Glutamatergic neuron (in vitro differentiated cells): ENCODE data around the gene CEP104. TPM values are rescaled to one million over a fixed set of nuclear protein-coding genes. Genes with fewer than 3 reads are reported as not detected.

Experiments used
- DNase-seq: peaks from one replicate; pipeline ENCODE4 v3.0.0; 2022
- H3K27ac Mint-ChIP-seq: one replicate; pipeline ENCODE4 v1.8.0; 2020; ENCODE audit warnings: mild to moderate bottlenecking, mixed read lengths, inconsistent platforms; ENCODE audit not compliant: unreplicated experiment
- H3K27me3 Mint-ChIP-seq: one replicate; pipeline ENCODE4 v1.8.0; 2020; ENCODE audit warnings: mild to moderate bottlenecking, moderate library complexity, mixed read lengths, inconsistent platforms; ENCODE audit not compliant: unreplicated experiment
- H3K36me3 Mint-ChIP-seq: one replicate; pipeline ENCODE4 v1.8.0; 2020; ENCODE audit warnings: mild to moderate bottlenecking, mixed read lengths, inconsistent platforms; ENCODE audit not compliant: unreplicated experiment
- H3K4me1 Mint-ChIP-seq: one replicate; pipeline ENCODE4 v1.8.0; 2020; ENCODE audit warnings: mild to moderate bottlenecking, low read depth, mixed read lengths, inconsistent platforms; ENCODE audit not compliant: unreplicated experiment
- H3K4me3 Mint-ChIP-seq: one replicate; pipeline ENCODE4 v1.8.0; 2020; ENCODE audit warnings: mild to moderate bottlenecking, mixed read lengths, inconsistent platforms; ENCODE audit not compliant: unreplicated experiment
- H3K9me3 Mint-ChIP-seq: one replicate; pipeline ENCODE4 v1.8.0; 2020; ENCODE audit warnings: mild to moderate bottlenecking, moderate library complexity, mixed read lengths, inconsistent platforms; ENCODE audit not compliant: unreplicated experiment
- total RNA-seq: library from RNA; stranded (reverse); fragmentation: NEBNext Ultra II Directional; extraction: Animal tissue kit (Norgen Biotek cat#: 25700); gene quantifications from one replicate; pipeline ENCODE4 v1.2.1, GENCODE V29; 2021; ENCODE audit not compliant: unreplicated experiment
- TF ChIP-seq, protein P1 (sequence below): fragments of 200-600 bp; sonication (generic); IDR thresholded peaks from one replicate; pipeline ENCODE4 v1.5.0; 2021; ENCODE audit not compliant: partially characterized antibody, unreplicated experiment

Gene CEP104
- total RNA-seq, 1 donor from 2014 or later: 102 TPM

DNA sequence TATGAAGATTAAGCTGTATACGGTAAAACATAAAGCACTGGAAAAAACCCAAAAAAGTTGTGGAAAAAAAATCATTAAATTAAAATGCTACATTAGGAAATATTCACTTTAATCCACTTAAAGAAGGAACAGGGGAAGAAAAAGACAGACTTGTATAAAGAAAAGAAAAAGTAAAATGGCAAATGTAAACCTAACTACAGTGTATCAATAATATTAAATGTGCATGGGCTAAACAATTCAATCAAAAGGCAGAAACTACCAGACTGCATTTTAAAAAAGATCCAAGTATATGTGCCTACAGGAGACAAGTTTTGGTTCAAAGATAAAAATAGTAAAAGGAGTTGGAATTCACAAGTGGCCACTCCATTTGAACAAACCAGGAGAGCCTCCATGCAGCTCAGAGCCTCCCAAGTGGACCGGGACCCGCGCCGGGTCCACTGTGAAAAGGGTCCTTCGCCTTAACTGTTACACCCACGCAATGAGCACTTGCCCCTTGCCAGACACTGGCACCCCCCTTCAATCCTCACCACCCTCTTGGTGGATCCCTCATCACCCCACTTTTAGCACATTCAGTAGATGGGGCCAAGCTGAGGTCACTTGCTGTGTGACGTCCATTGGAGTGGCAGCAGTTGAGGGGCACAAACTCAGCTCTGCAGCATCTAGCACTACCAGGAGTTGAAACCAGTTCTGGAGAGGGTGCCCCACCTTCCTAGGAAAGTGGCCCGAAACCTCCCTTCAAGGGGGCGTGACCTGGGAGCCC, 42.2 kb upstream of the CEP104 start:
- peak overlapping the region; percentile 38 for H3K27ac Mint-ChIP-seq
- no peaks in the 10 kb centered on the region for H3K36me3 Mint-ChIP-seq
- DNase-seq: no peak
- H3K4me3 Mint-ChIP-seq: peak overlapping the region; percentile 86
- peaks cover 11% of the 10 kb centered on the region for H3K4me1 Mint-ChIP-seq
- peaks cover 4% of the 10 kb centered on the region for H3K9me3 Mint-ChIP-seq
- peaks cover 8% of the 10 kb centered on the region for H3K27me3 Mint-ChIP-seq
- TF ChIP-seq, protein P1, sequence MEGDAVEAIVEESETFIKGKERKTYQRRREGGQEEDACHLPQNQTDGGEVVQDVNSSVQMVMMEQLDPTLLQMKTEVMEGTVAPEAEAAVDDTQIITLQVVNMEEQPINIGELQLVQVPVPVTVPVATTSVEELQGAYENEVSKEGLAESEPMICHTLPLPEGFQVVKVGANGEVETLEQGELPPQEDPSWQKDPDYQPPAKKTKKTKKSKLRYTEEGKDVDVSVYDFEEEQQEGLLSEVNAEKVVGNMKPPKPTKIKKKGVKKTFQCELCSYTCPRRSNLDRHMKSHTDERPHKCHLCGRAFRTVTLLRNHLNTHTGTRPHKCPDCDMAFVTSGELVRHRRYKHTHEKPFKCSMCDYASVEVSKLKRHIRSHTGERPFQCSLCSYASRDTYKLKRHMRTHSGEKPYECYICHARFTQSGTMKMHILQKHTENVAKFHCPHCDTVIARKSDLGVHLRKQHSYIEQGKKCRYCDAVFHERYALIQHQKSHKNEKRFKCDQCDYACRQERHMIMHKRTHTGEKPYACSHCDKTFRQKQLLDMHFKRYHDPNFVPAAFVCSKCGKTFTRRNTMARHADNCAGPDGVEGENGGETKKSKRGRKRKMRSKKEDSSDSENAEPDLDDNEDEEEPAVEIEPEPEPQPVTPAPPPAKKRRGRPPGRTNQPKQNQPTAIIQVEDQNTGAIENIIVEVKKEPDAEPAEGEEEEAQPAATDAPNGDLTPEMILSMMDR: no peak

DNA sequence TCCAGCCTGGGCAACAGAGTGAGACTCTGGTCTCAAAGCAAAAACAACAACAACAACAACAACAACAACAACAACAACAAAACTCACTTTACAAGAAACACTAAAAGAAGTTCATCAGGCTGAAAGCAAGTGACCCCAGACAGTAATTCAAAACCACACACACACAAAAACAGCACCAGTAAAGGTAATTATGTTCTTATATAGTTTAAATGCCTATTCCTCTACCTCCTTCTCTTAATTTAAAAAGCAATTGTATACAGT, 41.4 kb upstream of the CEP104 start:
- Mint-ChIP-seq H3K27me3 (peaks cover 10% of the 10 kb centered on the region), H3K27ac (peak overlapping the region; percentile 28), H3K4me1 (peaks cover 6% of the 10 kb centered on the region), H3K9me3 (peaks cover 4% of the 10 kb centered on the region), H3K36me3 (no peaks in the 10 kb centered on the region), H3K4me3 (peak overlapping the region; percentile 71)
- no peak for DNase-seq
- TF ChIP-seq, protein P1: no peak

DNA sequence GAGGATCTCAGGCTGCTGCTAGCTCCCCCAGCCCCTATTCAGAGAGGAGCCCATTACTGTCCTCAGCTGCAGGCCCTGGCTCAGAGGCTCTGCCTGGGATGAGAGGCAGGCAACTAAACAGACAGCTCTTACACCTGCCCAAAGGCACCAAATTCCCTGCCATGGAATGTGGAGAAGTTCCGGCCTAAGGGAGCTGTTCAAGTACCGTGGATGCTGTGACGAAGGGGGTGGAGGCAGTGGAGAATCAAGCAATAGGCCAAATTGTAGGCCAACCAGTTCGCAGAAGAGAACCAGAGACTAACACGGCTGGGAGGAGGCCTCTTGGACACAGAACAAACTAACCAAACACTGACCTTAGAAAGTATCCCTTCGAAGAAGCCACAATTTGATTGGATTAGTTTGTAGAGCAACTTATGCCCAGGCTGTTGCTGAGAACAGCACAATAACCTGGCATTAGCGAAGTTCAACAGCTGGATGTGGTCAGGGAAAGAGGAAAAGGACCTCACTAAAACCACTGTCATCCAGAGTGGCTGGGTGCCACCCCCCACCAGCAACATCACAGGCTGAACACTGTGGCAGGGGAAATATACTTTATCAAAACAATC, 39.5 kb upstream of the CEP104 start:
- H3K4me3 Mint-ChIP-seq: no peak overlapping the region
- peaks cover 8% of the 10 kb centered on the region for H3K27me3 Mint-ChIP-seq
- H3K36me3 Mint-ChIP-seq: no peaks in the 10 kb centered on the region
- no peak overlapping the region for H3K27ac Mint-ChIP-seq
- peaks cover 6% of the 10 kb centered on the region for H3K4me1 Mint-ChIP-seq
- peaks cover 2% of the 10 kb centered on the region for H3K9me3 Mint-ChIP-seq
- DNase-seq: no peak
- TF ChIP-seq, protein P1: no peak

DNA sequence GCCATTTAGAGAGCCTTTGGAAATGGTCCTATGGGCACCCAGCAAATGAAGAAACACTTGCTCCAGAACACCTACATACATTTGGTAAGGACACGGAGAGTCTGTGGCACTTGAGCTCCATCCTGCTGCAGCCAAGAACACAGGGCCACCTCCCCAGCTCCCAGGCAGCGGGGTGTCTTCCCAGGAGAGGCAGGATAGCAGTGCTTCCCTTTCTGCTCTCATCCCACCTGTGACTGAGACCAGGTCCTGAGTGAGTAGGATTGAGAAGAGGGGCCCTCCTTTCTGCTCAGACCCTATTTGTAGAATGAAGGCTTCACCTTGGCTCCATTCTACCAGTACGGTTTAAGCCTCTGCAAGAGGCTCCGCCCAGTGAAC, 38.9 kb upstream of the CEP104 start:
- DNase-seq: no peak
- Mint-ChIP-seq H3K4me3 (no peak overlapping the region), H3K4me1 (peaks cover 6% of the 10 kb centered on the region), H3K27ac (no peak overlapping the region), H3K27me3 (peaks cover 8% of the 10 kb centered on the region), H3K36me3 (no peaks in the 10 kb centered on the region), H3K9me3 (peaks cover 2% of the 10 kb centered on the region)
- TF ChIP-seq, protein P1: no peak

DNA sequence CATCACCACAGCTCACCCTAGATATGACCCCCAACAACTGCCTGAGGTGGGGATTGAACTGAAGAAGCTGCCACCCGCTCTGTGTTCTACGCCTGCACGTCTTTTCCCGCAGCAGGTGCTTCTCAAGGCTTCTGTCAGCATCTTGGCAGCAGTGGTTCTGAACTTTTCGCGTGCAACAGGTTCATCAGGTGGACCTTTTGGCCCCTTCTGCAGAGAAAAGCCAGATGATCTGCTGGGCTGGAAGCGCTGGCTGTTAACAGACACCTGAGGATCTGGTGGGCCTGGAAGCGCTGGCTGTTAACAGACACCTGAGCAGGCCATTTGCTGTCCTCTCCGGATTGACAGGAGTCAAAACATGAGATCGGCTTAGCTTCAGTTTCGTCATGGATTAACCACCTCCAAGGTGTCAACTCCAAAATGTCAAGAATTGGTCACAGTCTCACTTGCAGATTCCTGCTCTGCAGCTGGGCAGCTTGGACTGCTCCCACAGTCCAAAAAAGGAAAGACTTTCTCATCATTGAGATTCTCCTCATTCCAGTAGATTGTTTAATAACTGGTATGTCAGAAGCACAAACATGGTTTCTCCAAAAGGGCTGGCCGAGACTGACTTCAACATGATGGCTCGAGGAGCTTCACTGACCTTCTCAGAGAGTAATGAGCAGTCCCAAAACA, 38.4 kb upstream of the CEP104 start:
- Mint-ChIP-seq H3K36me3 (no peaks in the 10 kb centered on the region), H3K9me3 (peaks cover 2% of the 10 kb centered on the region), H3K4me3 (no peak overlapping the region), H3K27me3 (peaks cover 5% of the 10 kb centered on the region), H3K27ac (no peak overlapping the region), H3K4me1 (peaks cover 6% of the 10 kb centered on the region)
- DNase-seq: no peak
- TF ChIP-seq, protein P1: no peak
